HG03521 (cell line): ENCODE measurements around the gene SAMD9L.
A peak's percentile ranks its signal among the peaks of the same experiment; 100 is the strongest.

ENCODE experiments used
- ATAC-seq: cut with Tn5 transposase; IDR thresholded peaks from one replicate; pipeline ENCODE4 v1.9.1; 2021; ENCODE audit warnings: mild to moderate bottlenecking, moderate library complexity; ENCODE audit not compliant: unreplicated experiment

The SAMD9L gene

DNA sequence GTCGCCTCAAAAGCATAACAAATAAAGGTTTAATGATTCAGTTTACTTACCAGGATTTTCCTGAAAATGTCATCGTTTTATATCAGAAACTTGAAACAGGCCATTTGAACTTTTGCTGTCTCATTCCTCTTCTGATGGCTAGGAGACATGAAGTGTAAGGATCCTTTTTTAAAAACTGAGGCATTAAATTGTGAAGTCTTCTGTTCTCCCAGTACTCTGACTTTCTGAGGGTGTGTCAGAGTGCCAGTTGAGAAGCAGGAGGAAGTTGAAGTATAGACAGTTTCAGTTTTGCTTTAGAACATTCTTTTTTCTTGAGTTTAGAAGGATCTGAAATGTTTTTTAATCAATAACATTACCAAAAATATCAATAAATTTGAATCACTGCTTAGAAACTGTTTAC, at the start of gene SAMD9L:
Gene SAMD9L, minus strand, starts transcription at position 242 of the 400 bp plus-strand sequence. CDS start 12,414 bp downstream, outside the sequence.
- peak; percentile 61 for ATAC-seq

DNA sequence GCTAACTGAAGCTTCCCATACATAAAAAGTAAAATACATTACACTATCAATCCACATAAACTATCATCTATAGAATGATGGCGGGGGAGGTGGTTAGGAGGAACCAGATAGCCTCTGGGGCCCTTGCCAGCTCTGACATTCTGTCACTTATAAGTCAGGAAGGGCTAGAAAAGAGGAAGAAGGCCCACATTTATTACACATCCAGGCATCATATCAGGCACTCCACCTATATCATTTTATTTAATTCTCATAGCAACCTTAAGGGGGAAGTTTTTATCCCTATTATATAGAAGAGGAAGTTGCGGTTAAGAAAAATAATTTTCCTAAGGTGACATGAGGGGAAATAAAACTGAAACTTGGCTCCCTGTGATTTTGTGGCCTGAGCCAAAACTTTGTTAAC, 48.2 kb upstream of the SAMD9L start:
- ATAC-seq = no peak

DNA sequence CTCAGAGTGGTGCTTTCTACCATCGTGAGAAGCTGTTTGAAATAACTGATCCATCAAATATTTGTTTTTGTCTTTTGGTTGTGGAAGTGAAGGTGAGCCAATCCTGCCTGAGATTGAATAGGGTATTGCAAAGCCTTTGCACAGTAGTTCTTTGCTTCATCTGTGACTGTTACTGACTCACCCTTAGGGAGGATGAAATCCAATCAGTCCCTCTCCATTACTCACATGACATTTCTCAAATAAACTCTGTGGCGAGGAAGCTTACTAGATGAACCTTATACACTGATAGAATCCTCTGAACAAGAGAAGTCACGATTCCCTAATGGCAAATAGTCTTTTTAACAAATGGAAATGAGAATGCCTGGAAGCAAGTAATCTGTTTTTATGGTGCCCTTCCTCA, 46.2 kb upstream of the SAMD9L start:
- ATAC-seq = no peak

DNA sequence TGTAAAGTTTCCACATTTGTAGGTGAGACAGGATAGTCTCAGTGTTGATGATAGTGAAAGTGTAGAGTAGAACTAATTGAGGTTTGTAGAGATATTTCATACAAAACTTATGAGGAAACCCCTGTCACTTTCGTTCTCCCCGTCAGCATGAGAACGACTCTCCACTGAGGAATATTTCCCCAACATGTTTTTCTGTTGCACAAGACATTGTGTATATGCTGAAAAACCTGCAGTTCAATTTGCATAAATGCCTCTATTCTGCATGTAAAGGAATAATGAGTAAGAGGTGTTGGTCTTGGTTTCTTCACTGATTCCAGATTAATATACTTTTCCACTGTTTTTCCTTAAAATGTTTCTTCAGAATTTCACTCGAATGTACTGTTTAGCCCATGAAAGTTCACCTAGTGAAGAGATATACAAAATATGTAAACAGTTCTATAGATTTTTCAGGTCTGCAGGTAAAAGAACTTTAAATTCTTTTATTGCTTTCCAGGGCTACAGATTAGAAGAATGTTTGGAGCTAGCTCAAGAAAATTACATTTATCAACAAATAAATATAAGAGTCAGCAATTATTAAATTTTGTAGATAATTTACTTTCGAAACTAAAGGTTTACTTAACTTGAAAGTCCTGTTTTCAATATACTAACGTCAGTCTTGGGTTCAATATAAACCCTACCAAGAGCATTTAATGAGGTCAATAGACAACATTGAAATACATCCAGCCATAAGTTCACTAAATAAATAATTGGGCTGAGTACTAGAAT, 40.9 kb upstream of the SAMD9L start:
- no peak for ATAC-seq

DNA sequence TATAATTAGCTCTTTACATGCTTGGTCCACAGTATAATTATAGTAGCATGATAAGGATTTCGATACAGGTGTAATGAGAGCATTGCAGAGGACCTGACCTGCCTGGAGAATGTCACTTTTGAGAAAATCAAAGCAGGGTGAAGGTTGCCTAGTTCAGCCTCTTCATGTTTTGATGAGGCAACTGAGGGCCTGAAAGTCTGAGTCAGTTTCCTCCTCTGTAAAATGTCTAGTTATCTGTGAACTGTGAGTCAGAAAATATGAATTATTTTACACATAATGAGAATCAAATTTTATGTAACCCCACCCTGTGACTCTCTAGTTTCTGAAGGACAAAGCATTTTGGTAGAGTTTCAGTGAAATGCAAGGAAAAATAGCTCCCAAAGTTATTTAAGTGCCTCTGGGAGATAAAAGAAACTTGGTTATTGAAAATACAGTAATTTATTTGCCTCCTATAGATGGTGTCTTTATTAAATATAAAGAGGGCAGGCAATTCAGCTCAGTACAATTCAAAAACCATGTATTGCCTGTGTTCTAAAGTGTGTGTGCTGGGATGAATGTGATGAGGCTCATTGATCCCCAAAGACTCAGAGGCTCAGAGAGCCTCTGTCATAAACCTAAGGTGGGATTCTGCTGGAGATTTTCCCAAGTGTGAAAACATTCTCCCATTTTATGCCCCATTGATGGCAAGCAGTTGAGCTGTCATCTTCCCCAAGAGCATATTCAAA, 37.3 kb upstream of the SAMD9L start:
- ATAC-seq = no peak

DNA sequence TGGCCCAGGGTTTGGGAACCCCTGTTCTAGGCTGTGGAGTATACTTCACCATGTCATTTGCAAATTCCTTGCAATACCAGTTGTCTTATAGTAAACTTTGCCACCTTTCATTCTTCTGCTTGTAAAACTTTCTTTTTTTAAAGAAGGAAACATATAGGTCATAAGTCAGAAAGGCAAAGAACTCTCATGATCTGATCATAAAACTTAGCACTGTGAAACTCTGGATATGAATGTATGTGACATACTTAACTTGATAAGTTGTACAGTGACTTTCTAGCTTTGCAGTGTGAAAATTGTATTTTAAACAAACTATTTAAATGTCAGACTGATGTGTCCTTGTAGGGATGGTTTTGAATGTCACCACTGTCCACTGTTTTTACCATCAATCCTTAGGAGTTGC, 31.0 kb upstream of the SAMD9L start:
- no peak for ATAC-seq

DNA sequence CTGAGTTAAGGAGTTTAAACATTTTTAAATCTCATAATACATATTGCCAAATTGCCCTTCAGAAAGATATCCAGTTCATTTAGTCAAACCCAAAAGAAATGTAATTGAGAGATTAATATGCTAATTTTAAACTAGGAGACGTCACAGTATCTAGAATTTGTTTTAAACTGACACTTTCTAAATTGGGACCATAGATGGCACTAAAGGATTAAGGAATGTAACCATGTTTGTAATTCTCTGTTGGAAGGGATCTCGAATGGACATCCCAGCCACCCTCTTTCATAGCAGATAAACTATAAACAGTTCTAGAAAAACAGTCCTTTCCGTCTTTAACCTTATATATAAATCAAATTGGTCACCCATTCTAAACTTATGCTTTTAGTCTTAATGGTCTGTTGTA, 30.0 kb upstream of the SAMD9L start:
- no peak for ATAC-seq

DNA sequence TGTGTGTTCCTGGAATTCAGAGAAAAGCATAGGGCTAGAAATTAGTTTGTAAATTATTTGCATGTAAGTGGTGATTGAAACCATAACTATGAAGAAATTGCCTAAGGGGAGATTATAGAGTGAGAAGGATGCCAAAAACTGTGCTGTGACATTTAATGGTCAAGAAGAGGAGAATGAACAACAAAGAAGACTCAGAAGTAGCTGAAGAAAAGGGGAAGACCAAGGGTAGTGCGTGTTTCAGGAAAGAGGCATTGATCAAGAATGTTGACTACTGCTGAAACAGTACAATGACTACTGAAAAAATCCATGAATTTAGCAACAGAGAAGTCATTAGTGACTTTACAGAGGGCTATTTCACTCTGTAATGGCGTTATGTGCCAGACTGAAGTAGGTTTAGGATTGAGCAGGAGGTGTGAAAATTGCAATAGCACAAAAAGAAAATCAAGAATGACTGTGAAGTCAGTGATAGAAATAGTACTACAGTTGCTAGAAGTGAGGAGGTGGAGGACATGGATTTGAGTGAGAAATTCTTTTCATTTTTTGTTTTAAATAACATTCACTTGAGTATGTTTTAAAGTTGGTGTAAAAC, 28.9 kb upstream of the SAMD9L start:
- ATAC-seq = no peak

DNA sequence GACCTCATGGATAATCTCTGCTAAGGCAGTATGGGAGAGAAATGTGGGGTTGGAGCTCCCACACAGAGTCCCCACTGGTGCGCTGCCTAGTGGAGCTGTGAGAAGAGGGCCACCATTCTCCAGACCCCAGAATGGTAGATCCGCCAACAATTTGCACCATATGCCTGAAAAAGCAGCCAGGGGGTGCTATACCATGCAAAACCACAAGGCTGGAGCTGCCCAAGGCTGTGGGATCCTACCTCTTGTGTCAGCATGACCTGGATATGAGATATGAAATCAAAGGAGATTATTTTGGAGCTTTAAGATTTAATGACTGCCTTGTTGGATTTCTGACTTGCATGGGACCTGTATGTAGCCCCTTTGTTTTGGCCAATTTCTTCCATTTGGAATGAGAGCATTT, 27.0 kb upstream of the SAMD9L start:
- ATAC-seq = no peak

DNA sequence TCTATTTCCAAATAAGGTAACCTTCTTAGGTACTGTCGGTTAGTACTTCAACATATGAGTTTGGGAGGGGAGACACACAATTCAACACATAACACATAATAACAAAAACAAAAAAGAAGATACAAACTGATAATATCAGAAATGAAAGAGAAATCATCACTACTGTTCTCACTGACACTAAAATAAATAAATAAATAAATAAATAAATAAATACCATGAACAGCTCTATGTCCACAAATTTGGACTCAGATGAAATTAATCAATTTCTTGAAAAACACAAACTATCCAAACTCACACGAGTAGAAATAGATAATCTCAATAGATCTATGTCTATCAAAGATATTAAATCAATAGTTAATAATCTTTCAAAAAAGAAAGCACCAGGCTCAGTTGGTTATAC, 24.5 kb upstream of the SAMD9L start:
- no peak for ATAC-seq

DNA sequence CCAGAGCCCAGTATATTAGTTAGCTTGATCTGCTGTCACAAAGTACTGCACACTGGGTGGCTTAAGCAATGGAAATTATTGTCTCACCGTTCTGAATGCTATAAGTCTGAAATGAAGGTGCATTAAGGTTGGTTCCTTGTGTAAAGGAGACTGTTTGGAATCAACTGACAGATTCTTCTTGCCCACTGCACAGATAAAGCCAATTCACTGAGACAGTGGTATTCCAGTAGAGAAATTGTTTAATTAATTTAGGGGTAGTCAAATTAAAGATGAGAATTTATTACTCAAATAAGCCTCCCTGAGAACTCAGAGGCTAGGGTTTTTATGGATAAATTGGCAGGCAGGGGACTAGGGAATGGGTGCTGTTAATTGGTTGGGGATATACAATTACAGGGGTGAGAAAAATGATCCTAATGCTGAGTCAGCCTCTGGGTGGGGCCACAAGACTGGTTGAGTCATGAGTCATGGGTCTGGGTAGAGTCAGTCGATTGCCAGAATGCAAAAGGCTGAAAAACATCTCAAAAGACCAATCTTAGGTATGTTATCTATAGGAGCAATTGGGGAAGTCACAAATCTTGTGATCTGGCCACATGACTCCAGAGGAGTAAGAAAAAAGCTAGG, 23.5 kb upstream of the SAMD9L start:
- no peak for ATAC-seq

DNA sequence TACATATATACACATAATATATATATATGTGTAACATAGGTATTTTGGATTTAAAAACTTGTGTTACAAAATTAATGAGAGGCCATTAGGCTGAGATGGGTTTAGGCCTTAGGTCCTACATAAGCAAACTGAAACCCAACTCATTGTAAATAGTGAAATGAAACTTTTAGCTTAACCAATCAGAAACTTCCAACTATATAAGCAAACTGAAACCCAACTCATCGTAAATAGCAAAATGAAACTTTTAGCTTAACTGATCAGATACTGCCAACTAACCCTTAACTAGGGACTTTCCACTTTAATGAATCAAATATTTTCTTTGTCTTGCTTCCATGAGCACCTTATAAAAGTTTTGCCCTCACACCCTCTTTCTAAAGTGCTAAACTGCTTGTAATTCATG, 17.3 kb upstream of the SAMD9L start:
- peak; percentile 95 for ATAC-seq

DNA sequence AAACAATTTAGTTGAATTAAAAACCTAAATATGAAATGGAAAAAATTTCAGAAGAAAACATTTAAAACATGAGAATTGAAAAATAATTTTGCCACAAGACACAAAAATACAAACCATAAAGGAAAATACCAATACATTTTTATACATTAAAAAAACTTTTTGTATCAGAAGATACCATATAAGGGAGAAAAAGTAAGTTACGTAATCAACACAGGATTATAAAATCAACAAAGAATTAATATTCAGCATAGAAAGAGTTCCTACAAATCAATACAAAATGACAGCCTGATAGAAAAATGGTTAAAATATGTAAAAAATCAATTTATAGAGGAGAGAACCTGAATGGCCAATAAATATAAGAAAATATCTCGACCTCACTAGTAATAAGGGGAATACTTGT, 16.6 kb upstream of the SAMD9L start:
- ATAC-seq = no peak

DNA sequence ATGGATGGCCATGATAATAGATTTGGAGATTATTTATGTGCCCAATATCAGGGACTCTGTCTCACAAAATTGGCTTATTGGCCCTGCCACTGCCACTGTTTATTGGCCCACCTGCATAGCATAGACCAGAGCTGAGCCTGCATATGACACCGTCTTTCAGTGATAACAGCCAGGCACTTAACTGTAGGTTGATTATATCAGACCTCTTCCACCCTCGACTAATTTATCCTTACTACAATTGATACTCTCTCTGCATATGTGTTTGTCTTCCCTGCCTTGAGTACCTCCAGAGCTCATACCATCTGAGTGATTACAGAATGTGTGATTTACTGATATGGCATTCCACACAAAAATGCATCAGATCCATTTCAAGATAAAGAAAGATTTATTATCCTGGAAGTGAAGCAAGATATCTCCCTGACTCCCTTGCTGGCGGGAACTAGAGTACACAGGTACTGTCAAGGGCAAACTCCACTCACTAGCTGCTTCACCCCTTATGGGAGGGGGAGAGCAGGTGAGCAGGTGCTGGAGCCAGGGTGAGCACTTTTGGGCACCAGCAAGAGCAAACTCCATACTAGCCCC, 13.1 kb upstream of the SAMD9L start:
- no peak for ATAC-seq

DNA sequence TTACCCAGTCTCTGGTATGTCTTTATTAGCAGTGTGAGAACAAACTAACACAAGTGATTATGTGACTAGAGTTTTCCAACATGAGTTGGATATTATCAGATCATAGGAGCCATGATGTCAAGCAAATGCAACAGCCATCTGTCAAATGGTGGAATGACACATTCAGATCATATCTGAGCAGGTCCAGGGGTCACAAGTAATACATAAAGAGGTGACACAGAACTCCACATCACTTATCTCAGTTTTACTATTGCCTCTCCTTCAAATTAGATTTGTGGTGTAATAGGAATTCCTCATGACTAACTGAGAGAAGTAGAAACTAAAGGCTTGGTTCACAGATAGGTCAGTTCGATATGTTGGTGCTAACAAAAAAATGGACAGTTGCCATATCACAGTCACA, 12.2 kb upstream of the SAMD9L start:
- ATAC-seq = no peak

DNA sequence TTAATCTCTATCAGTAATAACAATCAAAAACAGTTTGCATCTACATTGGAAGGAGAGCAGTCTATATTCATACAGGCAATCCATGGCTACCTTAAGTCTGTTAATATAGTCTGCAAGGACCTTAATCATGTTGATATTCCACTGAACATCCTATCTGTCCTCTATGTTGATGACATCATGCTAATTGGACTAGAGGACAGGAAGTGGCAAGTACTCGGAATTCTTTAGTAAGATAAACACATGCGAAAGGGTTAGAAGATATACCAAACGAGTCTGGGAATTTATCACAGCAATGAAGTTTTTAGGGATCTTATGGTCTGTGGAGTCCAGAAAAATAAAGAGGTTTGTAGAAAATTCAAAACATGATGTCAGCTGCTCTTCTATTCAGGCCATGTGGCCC, 11.3 kb upstream of the SAMD9L start:
- no peak for ATAC-seq

DNA sequence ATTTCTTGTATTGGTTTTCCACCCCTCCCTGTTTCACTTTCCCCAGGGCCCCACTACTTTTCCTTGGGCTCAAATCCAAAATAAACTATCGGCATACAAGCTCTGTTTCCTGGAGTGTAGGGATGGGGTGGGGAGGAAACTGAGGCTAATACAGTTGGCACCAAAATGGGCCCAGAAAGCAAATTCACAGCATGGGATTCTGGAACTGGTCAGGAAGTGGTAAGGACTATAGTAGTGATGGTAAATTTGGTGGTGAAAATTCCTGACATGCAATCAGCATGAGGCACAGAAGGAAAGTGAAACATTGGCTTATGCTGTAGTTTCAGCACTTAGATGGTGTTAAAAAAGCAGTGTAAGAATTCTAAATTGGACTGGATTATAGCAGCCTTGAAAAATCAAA, 8.7 kb upstream of the SAMD9L start:
- no peak for ATAC-seq

DNA sequence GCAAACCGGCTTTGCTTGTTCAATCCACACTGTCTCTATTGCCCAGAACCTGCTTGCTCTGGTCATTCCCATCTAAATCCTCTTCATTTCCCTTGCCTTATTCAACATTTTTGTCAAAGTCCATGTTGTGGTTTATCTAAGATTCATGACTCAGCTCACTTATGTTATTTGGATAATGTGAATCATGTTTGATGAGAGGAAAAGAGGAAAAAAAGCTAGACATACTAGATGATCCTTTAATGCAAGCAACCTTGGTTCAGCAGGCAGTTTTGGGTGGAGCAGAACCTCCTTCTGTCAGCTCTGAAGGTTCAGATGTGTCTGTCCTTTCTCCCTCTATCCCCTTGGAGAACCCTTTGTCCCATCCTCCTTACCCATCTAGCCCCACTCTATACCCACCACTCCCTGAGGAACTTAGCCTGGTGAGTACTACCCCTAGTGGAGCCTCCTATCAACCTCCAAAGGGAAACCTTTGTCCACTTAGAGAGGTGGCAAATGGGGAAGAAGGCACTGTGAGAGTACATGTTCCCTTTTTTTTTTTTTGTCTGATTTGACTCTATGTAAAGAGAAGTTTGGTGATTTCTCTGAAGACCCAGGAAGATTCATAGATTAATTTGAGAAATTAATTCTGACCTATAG, 2.1 kb upstream of the SAMD9L start:
- ATAC-seq = no peak

DNA sequence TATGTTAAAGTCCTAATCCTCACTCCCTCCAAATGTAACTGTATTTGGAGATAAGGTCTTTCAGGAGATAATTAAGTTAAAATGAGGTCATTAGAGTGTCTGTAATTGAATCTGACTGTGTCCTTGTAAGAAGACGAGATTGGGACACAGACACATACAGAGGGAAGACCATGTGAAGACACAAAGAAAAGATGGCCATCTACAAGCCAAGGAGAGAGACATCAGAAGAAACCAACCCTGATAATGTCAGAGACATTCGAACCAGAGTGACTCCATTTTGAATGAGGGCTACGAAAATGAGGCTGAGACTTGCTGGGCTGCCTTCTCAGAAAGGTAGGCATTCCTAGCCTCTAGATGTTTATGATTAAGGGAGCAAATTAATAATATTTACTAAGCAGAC, 542 bp upstream of the SAMD9L start:
- no peak for ATAC-seq

DNA sequence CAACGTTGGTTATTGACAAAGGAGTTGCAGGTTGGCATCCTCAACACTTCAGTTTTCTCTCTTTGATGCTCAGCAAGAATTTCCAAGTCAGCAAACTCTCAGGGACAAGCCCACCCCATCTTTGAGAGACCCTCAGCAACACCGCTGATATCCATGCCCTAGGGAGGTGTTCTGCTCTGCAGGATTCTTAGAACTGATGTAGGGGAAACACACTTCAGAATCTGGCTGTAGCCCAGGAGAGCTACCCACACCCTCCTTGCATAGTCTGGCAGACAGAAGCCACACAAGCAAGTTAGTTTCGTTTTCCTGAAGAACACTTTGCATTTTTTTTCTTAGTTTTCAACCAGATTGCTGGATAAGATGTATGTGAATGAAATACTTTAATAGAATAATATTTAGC, 822 bp downstream of the SAMD9L start:
- ATAC-seq = peak; percentile 63
